Epidermal melanocyte (primary cell): ENCODE data around the gene SCARB2.

Experiments
- DNase-seq: peaks from one replicate; pipeline ENCODE4 v3.0.0; 2011; ENCODE audit warnings: low spot score; ENCODE audit not compliant: insufficient read length

SCARB2 gene

GRCh38 chr4:76155979-76156378 lies 57.6 kb downstream of the SCARB2 start:
- DNase-seq = no peak

DNA sequence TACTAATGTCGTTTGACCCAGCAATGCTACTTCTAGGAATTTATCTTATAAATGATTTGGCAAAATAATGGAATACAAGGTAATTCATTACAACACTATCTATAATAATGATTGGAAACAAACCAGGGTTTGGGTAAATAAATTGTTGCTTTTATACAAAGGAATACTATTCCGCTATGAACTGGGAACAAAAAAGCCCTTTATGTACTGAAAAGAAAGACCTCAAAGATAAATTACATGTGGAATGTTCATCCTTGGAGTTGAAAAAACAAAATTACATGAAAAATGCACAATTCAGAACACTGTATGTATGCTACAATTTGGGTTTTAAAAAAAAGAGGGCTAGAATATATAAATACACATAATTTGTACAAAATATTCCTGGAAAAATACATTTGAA lies 60.3 kb downstream of the SCARB2 start:
- no peak for DNase-seq

DNA sequence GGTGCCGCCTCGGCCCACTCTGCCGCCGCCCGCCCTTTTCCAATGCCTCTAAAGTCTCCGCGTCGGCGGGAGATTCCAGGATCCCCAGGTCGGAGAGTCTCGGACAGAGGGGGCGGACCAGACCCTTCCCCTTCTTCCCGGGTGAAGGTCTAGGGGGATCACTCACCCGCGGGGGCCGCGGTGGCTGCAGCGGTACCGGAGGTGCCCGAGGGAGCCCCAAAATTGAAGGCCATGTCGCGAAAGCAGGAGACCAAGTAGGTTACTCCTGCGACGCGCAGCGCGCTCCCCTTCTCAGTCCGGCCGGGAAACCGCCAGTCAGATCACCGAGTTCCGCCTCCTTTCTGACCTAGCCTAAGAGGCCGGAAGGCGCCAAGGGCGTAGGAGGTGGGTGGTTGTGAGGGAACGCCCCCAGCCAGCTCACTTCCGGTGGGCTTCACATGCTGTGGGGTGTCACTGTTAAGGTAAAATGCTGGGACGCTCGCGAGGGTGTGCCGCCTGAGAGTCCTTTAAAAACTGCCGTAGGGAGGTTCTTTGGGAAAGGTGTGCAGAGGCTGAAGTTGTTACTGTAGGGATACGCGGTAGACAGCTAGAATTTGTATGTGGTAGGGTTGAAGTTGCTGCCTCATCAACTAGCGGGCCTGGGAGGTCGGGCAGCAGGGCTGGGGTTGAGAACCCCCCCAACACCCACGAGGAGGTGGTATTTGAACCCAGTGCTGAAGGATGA lies 65.3 kb downstream of the SCARB2 start, which contains the start of gene NUP54:
Gene NUP54 (minus strand): TSS at position 256 of the 724 bp plus-strand sequence. CDS start 23 bp downstream, at position 233.
- DNase-seq = peak; percentile 79

- peak; percentile 29 for DNase-seq
These were observed 66.0 kb downstream of the SCARB2 start for GRCh38 chr4:76147454-76148141.

GRCh38 chr4:76144546-76144945 lies 69.1 kb downstream of the SCARB2 start:
- no peak for DNase-seq

GRCh38 chr4:76141241-76141640 lies 72.4 kb downstream of the SCARB2 start:
- DNase-seq = no peak

DNA sequence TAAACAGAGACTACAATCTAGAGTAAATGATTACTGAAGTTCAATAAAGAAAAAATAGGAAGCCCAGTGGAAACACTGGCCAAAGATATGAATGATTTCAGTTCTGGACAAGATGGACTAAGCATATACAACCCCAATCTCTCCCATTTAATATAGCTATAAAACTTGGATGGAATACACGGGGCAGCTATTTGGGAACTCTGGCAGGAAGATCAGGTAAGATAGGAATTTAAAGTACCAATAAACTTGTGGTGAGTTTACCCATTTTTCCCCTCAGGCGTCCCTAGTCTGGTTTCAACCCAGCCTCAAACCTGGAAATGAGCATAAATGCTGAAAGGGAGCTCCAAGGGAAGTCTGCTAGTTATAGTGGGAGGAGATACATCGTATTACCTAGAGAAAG lies 85.9 kb downstream of the SCARB2 start:
- no peak for DNase-seq

DNA sequence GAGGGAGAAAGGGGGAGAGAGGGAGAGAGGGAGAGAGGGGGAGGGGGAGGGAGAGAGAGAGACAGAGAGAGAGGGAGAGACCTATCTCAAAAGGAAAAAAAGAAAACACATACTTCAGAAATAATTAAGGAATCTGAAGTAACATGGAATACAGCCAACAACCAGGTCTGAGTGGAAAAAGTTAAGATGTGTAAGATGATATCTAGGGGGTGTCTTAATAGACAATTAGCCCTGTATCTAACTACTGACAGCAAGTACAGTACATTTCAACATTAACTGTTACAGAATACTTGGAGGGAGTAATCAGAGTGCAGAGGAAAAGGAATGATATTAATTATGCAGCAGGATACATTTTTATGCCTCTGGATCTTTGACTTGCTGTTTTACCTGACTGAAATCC lies 87.8 kb downstream of the SCARB2 start:
- DNase-seq = no peak

DNA sequence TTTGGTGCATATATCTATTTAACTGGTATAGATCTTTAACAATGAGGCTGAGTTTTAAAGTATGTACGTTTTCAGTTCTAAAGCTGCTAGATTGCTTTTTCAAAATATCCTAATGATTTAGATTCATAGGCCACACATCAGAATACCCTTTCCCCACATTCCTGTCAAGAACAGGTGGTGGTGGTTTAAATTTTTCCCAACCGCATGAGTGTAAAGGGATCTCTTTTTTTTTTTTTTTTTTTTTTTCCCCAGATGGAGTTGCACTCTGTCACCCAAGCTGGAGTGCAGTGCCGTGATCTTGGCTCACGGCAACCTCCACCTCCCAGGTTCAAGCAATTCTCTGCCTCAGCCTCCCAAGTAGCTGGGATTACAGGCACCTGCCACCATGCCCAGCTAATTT lies 93.4 kb downstream of the SCARB2 start:
- DNase-seq = no peak

- DNase-seq = no peak
These were observed 96.1 kb downstream of the SCARB2 start for GRCh38 chr4:76117536-76117935.

GRCh38 chr4:76116821-76117220 lies 96.8 kb downstream of the SCARB2 start:
- DNase-seq = no peak
